Measurements from ENCODE around the gene OSBPL8.

Gene OSBPL8

GRCh38 chr12:76316468-76316867, 243.1 kb downstream of the OSBPL8 start:
- no peak for DNase-seq (ENCODE audit: low read depth in 2 of 3, low spot score in 2 of 3)

GRCh38 chr12:76313299-76313698, 246.3 kb downstream of the OSBPL8 start:
- no peak for DNase-seq (ENCODE audit: low read depth in 2 of 3, low spot score in 2 of 3)

- no peak for DNase-seq (ENCODE audit: low read depth in 2 of 3, low spot score in 2 of 3)
Measured at GRCh38 chr12:76312315-76312714, 247.3 kb downstream of the OSBPL8 start.

GRCh38 chr12:76311796-76312195, 247.8 kb downstream of the OSBPL8 start:
- DNase-seq (ENCODE audit: low read depth in 2 of 3, low spot score in 2 of 3) = no peak

- no peak for DNase-seq (ENCODE audit: low read depth in 2 of 3, low spot score in 2 of 3)
Measured at GRCh38 chr12:76310110-76310509, 249.5 kb downstream of the OSBPL8 start.

- no peak for DNase-seq (ENCODE audit: low read depth in 2 of 3, low spot score in 2 of 3)
Measured at GRCh38 chr12:76308866-76309265, 250.7 kb downstream of the OSBPL8 start.

- DNase-seq (ENCODE audit: low read depth in 2 of 3, low spot score in 2 of 3) = no peak
Measured at GRCh38 chr12:76307083-76307482, 252.5 kb downstream of the OSBPL8 start.

- no peak for DNase-seq (ENCODE audit: low read depth in 2 of 3, low spot score in 2 of 3)
Measured at GRCh38 chr12:76303989-76304460, 255.5 kb downstream of the OSBPL8 start.

- DNase-seq (ENCODE audit: low read depth in 2 of 3, low spot score in 2 of 3) = no peak
Measured at GRCh38 chr12:76303365-76303764, 256.2 kb downstream of the OSBPL8 start.

Data from activated CD8-positive, alpha-beta memory T cell treated with anti-CD3 and anti-CD28 coated beads for 48 hours (primary cell).